HepG2 (cell line): Measurements from ENCODE around the gene SWSAP1. TPM values are rescaled to one million over a fixed set of nuclear protein-coding genes. Genes with fewer than 3 reads are reported as not detected.

Source experiments
- ATF7 ChIP-seq, 2 experiments: fragments of 450-650 bp in 1 of 2; sonication (generic) in 1 of 2; formaldehyde crosslinking in 1 of 2; IDR thresholded peaks; 2 replicates each; pipeline versions ENCODE4 v1.4.0 to v1.6.1; 2016 to 2020; ENCODE audit warnings: antibody characterized with exemption in 1 of 2, mild to moderate bottlenecking in 1 of 2, missing genetic modification reagents in 1 of 2
- BORCS8-MEF2B ChIP-seq: sonication (generic); formaldehyde crosslinking; IDR thresholded peaks from 2 replicates; pipeline ENCODE4 v1.8.0; 2022; ENCODE audit warnings: mild to moderate bottlenecking, missing genetic modification reagents
- HNRNPK ChIP-seq: fragments of 200-400 bp; formaldehyde crosslinking; IDR thresholded peaks from 2 replicates; pipeline ENCODE4 v1.6.1; 2018; ENCODE audit warnings: low read length, low read depth, moderate library complexity, mild to moderate bottlenecking; ENCODE audit not compliant: poor library complexity, severe bottlenecking
- HOXA3 ChIP-seq: sonication (generic); formaldehyde crosslinking; IDR thresholded peaks from 2 replicates; pipeline ENCODE4 v1.5.0; 2020; ENCODE audit warnings: missing genetic modification reagents
- POLR2G ChIP-seq: fragments of 200-400 bp; formaldehyde crosslinking; IDR thresholded peaks from 2 replicates; pipeline ENCODE4 v1.6.1; 2018; ENCODE audit warnings: mild to moderate bottlenecking, low read depth, low read length, moderate library complexity
- RAD51 ChIP-seq: fragments of 450-650 bp; IDR thresholded peaks from 2 replicates; pipeline ENCODE4 v1.6.1; 2016; ENCODE audit warnings: borderline replicate concordance
- RBM39 ChIP-seq: fragments of 200-400 bp; formaldehyde crosslinking; IDR thresholded peaks from one replicate; pipeline ENCODE4 v1.6.1; 2018; ENCODE audit warnings: antibody characterized with exemption, mild to moderate bottlenecking, low read depth, low read length; ENCODE audit not compliant: poor library complexity, severe bottlenecking
- RFXAP ChIP-seq: sonication (generic); formaldehyde crosslinking; IDR thresholded peaks from 2 replicates; pipeline ENCODE4 v1.4.0; 2020; ENCODE audit warnings: missing genetic modification reagents, borderline replicate concordance
- RNF2 ChIP-seq: fragments of 450-650 bp; conservative IDR thresholded peaks from 2 replicates; pipeline ENCODE4 v1.6.1; 2016; ENCODE audit warnings: low read depth
- SALL2 ChIP-seq: sonication (generic); formaldehyde crosslinking; IDR thresholded peaks from 2 replicates; pipeline ENCODE4 v1.8.1; 2023; ENCODE audit warnings: mild to moderate bottlenecking, missing genetic modification reagents, inconsistent platforms
- SIN3A ChIP-seq: IDR thresholded peaks from 2 replicates; pipeline ENCODE4 v1.6.1; 2011; ENCODE audit warnings: low read depth, mild to moderate bottlenecking, control low read depth, low read length, borderline replicate concordance
- SIX4 ChIP-seq: sonication (generic); formaldehyde crosslinking; IDR thresholded peaks from 2 replicates; pipeline ENCODE4 v1.4.0; 2020; ENCODE audit warnings: missing genetic modification reagents
- UBTF ChIP-seq: sonication (generic); formaldehyde crosslinking; IDR thresholded peaks from 2 replicates; pipeline ENCODE4 v1.4.0; 2020; ENCODE audit warnings: mild to moderate bottlenecking, missing genetic modification reagents
- ZBTB7A ChIP-seq: sonication (generic); formaldehyde crosslinking; IDR thresholded peaks from 2 replicates; pipeline ENCODE4 v1.8.0; 2022; ENCODE audit warnings: mild to moderate bottlenecking, missing genetic modification reagents
- ZNF333 ChIP-seq: sonication (generic); formaldehyde crosslinking; IDR thresholded peaks from 2 replicates; pipeline ENCODE4 v1.4.0; 2020; ENCODE audit warnings: mild to moderate bottlenecking, missing genetic modification reagents, borderline replicate concordance
- ZNF496 ChIP-seq: sonication (generic); formaldehyde crosslinking; IDR thresholded peaks from 2 replicates; pipeline ENCODE4 v1.8.1; 2023; ENCODE audit warnings: mild to moderate bottlenecking, moderate library complexity, missing genetic modification reagents; ENCODE audit not compliant: insufficient replicate concordance
- ZNF547 ChIP-seq: sonication (generic); formaldehyde crosslinking; IDR thresholded peaks from 2 replicates; pipeline ENCODE4 v1.5.1; 2020; ENCODE audit warnings: mild to moderate bottlenecking, missing genetic modification reagents
- ZNF746 ChIP-seq: sonication (generic); formaldehyde crosslinking; IDR thresholded peaks from 2 replicates; pipeline ENCODE4 v1.8.0; 2022; ENCODE audit warnings: mild to moderate bottlenecking, missing genetic modification reagents
- ZNF777 ChIP-seq: sonication (generic); formaldehyde crosslinking; IDR thresholded peaks from 2 replicates; pipeline ENCODE4 v1.4.0; 2020; ENCODE audit warnings: missing genetic modification reagents
- polyA plus RNA-seq, 8 experiments: library from polyadenylated mRNA; depleted of rRNA in 3 of 8; stranded (reverse) in 7 of 8; unstranded in 1 of 8; fragments of >200 nt; fragmentation: Illumina TruSeq in 4 of 8; extraction: Trizol in 4 of 8; gene quantifications; 2 replicates each; pipeline versions ENCODE4 v1.2.1 to v1.2.3, GENCODE V29; 2011 to 2016; ENCODE audit warnings: low read depth in 4 of 8, missing spikeins in 1 of 8, mixed read lengths in 1 of 8; ENCODE audit not compliant: insufficient read depth in 1 of 8
- total RNA-seq, 5 experiments: library from RNA; depleted of rRNA; stranded (reverse); fragments of >200 nt; fragmentation: Illumina TruSeq; extraction: Trizol; gene quantifications; 2 replicates each; pipeline ENCODE4 v1.2.3, GENCODE V29; 2016; ENCODE audit warnings: low read depth in 1 of 5
- TF ChIP-seq, protein P1 (sequence below): sonication (generic); formaldehyde crosslinking; conservative IDR thresholded peaks from 2 replicates; pipeline ENCODE4 v1.4.0; 2020; ENCODE audit warnings: missing genetic modification reagents
- TF ChIP-seq, protein P2 (sequence below): sonication (generic); formaldehyde crosslinking; IDR thresholded peaks from 2 replicates; pipeline ENCODE4 v1.8.1; 2023; ENCODE audit warnings: mild to moderate bottlenecking, missing genetic modification reagents
- TF ChIP-seq, protein P3 (sequence below): sonication (generic); formaldehyde crosslinking; IDR thresholded peaks from 2 replicates; pipeline ENCODE4 v1.5.0; 2020; ENCODE audit warnings: mild to moderate bottlenecking, missing genetic modification reagents, moderate library complexity

Gene SWSAP1
- total and polyA plus RNA-seq, 2 of the 13 experiments (the other 11 are each of a cell fraction or from before 2014, with no cell fraction given), result 2.7 to 3.3 TPM

DNA sequence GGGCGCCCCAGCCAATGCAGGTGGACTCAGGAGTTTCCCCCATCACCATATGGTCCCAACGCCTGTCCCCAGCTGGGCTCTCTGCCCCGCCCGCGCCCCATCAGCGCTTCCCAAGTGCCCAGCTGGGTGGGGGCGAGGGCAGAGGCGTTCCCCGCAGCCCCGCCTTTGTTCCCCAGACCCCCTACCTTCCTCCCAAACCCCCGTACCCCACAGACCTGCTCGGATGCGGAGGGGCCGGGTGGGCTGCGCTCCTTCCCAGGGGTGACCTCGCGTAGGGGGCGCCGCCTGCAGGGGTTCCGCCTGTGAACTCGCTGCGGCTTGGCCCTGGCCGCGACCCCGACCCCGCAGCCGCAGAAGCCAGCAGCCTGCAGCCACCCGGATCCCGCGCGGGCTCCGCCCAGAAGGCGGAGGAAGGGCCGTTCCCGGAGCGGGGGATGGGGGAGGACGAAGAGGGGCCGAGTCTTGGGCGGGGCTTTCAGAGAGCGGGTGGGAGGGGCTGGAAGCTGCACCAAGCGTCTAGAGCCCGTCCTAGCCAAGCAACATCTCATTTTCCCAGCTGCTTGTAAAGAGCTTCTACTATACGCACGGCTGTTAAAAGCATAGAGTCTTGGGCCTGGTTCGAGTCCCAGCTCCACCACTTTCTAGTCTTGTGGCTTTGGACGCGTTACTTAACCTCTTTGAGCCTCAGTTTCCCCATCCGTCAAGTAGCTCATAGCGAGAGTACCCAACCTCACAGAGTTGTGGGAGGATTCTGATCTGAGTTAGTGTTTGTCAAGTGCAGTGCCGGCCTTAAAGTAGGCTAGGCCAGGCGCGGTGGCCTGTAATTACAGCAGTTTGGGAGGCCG lies 35.0 kb upstream of the SWSAP1 start, which contains the start of gene RAB3D (continued):
- TF ChIP-seq, protein P1, sequence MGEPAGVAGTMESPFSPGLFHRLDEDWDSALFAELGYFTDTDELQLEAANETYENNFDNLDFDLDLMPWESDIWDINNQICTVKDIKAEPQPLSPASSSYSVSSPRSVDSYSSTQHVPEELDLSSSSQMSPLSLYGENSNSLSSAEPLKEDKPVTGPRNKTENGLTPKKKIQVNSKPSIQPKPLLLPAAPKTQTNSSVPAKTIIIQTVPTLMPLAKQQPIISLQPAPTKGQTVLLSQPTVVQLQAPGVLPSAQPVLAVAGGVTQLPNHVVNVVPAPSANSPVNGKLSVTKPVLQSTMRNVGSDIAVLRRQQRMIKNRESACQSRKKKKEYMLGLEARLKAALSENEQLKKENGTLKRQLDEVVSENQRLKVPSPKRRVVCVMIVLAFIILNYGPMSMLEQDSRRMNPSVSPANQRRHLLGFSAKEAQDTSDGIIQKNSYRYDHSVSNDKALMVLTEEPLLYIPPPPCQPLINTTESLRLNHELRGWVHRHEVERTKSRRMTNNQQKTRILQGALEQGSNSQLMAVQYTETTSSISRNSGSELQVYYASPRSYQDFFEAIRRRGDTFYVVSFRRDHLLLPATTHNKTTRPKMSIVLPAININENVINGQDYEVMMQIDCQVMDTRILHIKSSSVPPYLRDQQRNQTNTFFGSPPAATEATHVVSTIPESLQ (CRISPR knock-in tag), result no peak
- TF ChIP-seq ZNF496 (CRISPR knock-in tag), result no peak
- peak; percentile 61 for TF ChIP-seq POLR2G
- peak; percentile 73; the same call in 1 of the 2 replicates for TF ChIP-seq ZBTB7A (CRISPR knock-in tag)
- TF ChIP-seq RBM39, result no peak
- peak; percentile 31; the same call in 1 of the 2 replicates for TF ChIP-seq UBTF
- TF ChIP-seq BORCS8-MEF2B (CRISPR knock-in tag), result 0 out of 2 replicates have a peak, but pooled peaks have one; percentile 24
- TF ChIP-seq, protein P2, sequence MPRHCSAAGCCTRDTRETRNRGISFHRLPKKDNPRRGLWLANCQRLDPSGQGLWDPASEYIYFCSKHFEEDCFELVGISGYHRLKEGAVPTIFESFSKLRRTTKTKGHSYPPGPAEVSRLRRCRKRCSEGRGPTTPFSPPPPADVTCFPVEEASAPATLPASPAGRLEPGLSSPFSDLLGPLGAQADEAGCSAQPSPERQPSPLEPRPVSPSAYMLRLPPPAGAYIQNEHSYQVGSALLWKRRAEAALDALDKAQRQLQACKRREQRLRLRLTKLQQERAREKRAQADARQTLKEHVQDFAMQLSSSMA (CRISPR knock-in tag), result no peak
- TF ChIP-seq HNRNPK, result peak; percentile 96
- no peak for TF ChIP-seq RFXAP (CRISPR knock-in tag)
- no peak for TF ChIP-seq ATF7 (IDR thresholded peaks at IDR 0.05)
- no peak; the same call in 1 of the 2 replicates for TF ChIP-seq ATF7 (CRISPR knock-in tag; IDR thresholded peaks at IDR 0.05)
- TF ChIP-seq ZNF777, result no peak
- TF ChIP-seq RNF2, result no peak
- peak; percentile 43; the same call in 1 of the 2 replicates for TF ChIP-seq SALL2 (CRISPR knock-in tag)
- TF ChIP-seq ZNF746 (CRISPR knock-in tag), result no peak
- 0 out of 2 replicates have a peak, but pooled peaks have one; percentile 20 for TF ChIP-seq ZNF333
- 0 out of 2 replicates have a peak, but pooled peaks have one; percentile 23 for TF ChIP-seq SIN3A
- TF ChIP-seq ZNF547 (CRISPR knock-in tag), result peak; percentile 71; the same call in 1 of the 2 replicates
- no peak for TF ChIP-seq RAD51
- TF ChIP-seq, protein P3, sequence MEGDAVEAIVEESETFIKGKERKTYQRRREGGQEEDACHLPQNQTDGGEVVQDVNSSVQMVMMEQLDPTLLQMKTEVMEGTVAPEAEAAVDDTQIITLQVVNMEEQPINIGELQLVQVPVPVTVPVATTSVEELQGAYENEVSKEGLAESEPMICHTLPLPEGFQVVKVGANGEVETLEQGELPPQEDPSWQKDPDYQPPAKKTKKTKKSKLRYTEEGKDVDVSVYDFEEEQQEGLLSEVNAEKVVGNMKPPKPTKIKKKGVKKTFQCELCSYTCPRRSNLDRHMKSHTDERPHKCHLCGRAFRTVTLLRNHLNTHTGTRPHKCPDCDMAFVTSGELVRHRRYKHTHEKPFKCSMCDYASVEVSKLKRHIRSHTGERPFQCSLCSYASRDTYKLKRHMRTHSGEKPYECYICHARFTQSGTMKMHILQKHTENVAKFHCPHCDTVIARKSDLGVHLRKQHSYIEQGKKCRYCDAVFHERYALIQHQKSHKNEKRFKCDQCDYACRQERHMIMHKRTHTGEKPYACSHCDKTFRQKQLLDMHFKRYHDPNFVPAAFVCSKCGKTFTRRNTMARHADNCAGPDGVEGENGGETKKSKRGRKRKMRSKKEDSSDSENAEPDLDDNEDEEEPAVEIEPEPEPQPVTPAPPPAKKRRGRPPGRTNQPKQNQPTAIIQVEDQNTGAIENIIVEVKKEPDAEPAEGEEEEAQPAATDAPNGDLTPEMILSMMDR (CRISPR knock-in tag), result peak; percentile 28; the same call in 1 of the 2 replicates
- TF ChIP-seq HOXA3 (CRISPR knock-in tag), result 0 out of 2 replicates have a peak, but pooled peaks have one; percentile 25
- no peak for TF ChIP-seq SIX4 (CRISPR knock-in tag)
